Putamen (tissue), 1 donor: Measurements from ENCODE around the gene SUPT3H.
A peak's percentile ranks its signal among the peaks of the same experiment; 100 is the strongest.

Experiments used
- DNase-seq: peaks from one replicate; pipeline ENCODE4 v3.0.0-alpha.2; 2016; ENCODE audit warnings: low spot score

Gene SUPT3H

DNA sequence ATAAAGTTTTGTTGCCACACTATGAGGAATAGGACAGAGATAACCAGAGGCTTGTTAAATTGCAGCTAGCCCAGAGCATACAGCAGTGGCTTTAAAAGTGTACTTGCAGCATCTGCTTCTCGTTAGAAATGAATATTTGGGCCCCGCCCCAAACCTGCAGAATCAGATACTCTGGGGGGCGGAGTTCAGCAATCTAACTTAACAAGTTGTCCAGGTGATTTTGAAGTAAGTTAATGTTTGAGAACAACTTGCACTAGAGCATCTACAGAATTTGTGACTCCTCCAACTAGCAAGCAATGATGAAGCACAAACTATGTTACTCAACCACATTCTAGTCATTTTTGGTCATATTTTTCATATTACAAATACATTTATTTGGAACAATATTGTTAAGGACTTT lies 10.6 kb upstream of the SUPT3H start:
- DNase-seq: no peak

DNA sequence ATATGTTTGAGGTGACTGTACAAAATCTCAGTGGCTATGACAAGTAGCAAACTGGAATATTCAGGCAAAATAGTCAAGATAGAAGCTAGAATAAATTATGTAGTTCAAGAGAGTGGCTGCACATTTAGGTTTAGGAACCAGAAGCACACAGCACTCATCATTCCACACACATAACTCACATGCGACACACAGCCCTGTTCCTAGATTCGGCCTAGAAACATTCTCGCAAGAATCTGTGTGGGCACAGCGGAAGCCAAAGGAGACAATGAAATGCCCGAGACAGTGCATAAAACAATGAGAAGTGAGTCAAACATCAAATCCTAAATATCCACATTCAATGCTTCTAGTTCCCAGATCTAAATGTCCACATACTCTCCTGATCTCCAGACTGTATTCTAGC lies 9.5 kb upstream of the SUPT3H start:
- no peak for DNase-seq

DNA sequence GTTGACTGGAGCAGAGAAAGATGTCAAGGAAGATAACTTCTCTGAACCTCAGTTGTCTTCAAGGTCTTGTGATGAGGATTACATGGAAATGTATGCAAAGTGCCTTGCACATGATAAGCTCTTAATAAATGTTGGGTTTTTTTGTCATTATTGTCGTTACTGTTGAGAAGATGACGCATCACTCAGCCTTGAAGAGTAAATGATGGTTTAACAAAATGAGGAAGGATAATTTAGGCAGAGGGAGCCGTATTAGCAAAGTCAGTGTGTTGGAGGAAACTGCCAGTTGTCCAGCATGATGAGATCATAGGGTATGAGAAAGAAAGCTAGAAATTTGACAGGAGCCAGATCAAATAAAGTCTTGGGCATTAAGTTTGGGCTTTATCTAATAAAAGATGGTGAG lies 8.8 kb upstream of the SUPT3H start:
- no peak for DNase-seq

DNA sequence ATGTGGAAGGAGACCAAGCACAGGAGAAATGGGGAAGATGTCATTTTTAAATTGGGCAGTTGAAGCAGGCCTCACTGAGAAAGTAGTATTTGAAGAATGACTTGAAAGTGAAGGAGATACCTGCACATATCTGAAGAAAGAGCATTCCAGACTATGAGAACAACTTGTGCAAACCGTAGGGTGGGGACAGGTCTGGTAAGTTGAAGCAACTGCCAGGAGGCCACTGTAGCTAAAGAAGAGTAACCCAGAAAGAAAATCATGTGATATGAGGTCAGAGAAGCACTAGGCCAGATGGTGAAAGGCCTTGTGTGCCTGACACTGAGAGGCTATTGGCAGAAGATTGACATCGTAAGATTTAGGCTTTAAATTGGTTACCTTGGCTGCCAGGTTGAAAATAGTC lies 4.7 kb upstream of the SUPT3H start:
- DNase-seq: no peak

DNA sequence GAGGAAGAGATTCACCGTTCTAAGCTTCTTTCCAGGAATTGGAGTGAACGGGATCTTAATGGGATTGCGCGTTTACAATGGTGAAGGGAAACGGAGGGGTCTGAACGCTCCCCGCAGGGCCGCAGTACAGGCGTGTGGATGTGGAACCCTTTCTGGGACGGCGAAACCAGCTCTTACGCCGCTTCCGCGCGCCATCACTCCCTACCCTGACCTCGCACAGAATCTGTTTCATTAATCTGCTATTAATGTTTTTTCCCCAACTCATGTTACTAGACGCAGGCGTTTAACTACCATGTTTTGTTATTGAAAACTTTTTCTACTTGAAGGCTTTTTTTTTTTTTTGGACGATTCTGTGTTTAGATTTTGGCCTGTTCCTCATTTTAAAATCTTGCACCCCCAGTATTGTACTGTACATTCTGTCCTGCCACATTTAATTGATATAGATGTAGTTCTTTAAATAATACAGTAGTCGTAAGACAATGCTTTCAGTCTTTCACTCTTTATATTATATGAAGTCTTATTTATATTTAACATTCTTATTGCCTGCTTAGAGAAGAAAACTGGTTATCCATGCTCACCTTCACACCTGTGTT lies 696 bp upstream of the SUPT3H start:
- DNase-seq: no peak

DNA sequence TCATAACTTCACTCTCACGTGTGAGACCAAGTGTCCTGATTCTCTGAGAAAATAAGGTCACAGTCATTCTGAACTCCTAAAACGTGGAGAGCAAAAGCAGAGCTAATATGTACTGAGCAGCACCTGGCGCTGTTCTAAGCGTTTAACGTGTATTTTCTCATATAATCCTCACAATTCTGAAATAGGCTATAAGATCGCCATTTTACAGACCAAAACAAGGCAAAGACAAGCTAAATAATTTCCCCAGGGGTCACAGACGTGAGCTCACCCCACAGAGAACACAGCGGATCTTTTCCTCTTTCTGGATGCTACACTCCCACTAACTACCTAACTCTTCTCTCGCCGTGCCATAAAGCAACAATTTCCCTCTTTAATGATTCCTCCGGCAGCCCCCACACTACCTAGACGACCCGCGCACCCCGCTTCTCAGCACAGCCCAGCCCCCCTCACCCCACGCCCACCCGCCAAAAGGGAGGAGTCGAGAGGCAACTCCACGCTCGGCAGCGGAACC lies 636 bp downstream of the SUPT3H start:
- DNase-seq: peak; percentile 79

DNA sequence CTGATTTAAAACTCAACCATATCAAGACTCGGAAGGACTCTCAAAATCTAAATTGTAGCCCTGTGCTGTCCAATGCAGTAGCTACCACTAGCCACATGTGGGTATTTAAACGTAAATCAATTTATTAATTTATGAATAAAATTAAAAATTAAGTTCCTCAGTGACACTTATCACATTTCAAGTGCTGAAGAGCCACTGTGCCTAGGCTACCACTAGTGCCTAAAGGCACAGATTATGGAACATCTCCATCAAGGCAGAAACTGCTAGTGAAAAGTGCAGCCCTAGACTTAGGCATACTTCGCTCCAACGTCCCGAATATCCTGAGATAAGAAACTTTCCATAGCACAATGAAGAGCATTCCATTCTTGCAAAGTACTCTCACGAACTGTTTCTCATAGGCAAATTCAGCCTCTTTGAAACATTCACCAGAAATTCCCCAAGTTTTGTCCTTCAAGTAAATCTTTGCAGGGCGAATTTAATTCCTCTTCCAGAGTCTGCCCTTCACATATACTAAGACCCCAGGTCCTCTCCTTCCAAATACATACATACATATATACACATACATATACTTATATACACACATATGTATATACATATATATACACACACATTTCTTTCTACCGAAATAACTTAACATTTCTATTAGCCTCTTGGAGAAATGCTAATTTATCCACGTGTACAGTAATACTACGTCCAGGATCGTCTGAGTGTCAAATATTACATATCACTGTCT lies 1.3 kb downstream of the SUPT3H start:
- no peak for DNase-seq

DNA sequence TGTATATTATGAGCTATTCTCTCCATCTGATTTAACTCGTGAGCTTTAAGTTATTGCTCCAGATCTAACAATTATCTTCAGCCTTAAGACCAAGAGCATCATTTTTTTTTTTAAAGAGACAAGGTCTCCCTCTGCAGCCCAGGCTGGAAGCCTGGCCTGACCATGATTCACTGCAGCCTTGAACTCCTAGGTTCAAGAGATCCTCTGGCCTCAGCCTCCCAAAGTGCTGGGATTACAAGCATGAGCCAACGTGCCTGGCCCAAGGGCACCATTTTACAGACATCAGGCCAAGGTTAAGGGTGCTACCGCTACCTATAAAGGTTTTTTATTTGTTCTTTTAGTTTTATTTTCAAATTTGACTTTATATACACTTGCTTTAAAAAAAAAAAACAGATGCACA lies 2.3 kb downstream of the SUPT3H start:
- DNase-seq: no peak

DNA sequence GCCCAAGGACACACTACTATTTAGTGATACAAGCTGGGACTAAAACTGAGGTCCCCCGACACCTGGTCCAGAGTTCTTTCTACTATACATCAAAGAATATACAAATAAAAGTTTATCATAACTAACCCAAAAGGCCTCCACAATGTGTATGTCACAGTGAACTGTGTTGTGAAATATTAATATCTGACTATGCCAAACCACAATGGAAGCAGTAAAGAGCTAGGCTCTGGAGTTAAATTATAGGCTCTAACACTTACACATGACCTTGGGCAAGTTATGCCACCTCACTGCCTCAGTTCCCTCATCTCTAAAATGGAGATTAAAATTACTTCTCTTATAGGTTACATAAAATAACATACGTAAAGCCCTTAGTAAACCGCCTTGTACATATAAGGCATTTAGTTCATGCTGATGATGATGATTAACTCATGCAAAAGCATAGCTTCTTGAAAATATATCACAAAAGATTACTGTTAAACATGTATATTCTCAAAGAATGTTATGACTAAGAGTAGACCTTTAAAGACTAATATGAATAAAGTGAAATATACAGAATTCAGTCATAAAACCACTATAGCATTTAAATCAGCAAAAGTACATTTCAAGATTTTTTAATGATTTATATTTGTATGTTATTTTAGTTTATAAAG lies 5.7 kb downstream of the SUPT3H start:
- no peak for DNase-seq

DNA sequence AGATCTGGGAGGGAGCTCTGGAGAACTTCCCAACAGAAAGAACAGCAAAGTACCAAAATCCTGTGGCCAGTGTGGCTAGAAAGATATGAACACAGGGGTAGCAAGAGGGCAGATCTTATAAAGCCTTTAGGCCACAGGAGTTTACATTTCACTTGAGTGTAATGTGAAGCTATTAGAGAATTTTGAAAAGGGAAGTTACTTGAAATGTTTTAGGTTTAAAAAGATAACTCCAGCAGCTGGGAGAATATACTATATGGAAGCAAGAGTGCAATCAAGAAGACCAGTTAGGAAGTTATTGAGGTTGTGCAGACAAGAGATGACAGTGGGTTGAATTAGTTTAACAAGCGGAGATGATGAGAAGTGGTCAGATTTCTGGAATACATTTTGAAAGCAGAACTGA lies 7.9 kb downstream of the SUPT3H start:
- DNase-seq: no peak

DNA sequence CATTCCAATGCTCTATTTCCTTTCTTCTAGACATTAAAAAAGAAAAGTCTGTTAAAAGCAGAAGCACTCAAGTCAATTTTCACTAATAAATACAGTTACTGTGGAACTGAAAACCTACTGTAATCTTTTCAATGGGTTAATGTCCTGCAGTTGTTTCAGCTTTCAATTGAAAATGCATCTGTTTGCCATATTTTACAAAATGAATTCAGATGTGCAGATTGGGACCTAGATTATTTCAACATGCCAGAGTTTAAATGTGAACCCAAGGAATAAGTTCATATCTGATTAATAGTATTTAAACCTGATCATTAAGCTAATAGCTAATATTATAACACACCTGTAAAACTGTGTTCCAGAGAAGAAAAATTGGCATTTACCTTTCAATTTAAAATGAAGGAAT lies 9.7 kb downstream of the SUPT3H start:
- DNase-seq: no peak

DNA sequence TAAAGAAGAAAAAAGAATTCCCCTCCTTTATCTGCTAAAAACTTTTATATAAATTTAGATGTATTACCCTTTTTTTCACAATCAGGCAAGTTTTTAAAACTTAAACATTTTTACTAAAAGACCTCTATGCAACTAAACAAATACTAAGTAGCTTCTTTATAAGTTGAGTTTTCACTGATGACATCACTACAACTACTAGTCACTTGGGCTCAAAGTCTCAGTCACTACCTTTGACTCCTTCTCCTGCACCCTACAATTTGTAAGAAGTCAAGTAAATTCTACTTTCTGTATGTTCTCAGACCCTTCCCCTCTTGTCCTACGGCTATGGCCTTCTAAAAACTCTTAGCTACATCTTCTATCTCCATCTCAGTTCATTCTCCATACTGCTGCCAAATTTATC lies 11.2 kb downstream of the SUPT3H start:
- DNase-seq: no peak

DNA sequence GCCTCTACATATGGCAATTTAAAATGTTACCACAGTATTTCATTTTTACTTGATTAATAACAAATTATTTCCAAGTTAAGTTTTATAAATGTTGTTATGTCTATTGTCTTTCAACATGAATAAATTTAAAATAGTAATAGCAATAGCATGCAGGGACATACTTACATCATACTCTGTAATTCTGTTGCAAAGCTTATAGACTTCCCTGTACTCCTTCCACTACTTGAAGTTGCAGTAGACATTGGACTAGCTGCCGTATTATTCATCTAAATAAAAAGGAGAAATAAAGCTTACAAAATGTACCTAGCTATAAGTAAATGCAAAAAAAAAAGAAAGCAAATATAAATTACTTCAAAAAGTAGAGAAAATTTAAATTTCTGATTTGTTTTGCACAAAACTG lies 12.7 kb downstream of the SUPT3H start:
- DNase-seq: no peak

DNA sequence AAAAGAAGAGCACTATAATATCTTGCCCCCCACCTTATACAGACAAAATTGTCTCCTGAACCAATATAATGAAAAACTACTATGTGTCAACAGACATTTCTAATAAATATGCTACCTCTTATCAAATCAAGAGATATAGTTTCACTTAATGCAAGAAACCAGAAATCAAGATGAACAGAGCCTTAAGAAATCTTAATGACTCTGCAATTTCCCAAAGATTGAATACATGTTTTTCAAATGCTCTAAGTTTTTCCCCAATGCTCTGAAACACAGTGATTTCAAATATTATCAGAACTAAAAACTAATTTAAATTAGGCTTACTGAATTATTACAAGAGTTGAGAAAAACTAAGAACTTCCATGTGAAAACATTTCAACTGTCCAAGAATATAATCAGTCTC lies 13.3 kb downstream of the SUPT3H start:
- no peak for DNase-seq

DNA sequence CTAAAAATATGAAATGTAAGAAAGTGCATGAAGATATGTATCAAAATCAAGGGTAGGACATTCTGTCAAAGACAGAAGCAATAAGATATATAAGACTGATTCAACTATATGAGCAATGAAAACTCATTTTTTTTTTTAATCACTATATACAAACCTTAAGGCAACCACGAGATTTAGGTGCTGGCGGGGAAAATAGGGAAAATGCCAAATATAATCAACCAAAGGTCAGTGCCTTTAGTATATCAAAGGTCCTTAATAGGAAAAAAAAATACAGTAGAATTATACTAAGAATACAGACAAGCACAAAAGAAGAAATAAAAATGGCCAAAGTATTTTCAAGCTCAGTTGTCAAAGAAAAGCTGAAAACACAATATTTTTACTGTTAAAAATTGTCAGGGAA lies 24.1 kb downstream of the SUPT3H start:
- DNase-seq: no peak

DNA sequence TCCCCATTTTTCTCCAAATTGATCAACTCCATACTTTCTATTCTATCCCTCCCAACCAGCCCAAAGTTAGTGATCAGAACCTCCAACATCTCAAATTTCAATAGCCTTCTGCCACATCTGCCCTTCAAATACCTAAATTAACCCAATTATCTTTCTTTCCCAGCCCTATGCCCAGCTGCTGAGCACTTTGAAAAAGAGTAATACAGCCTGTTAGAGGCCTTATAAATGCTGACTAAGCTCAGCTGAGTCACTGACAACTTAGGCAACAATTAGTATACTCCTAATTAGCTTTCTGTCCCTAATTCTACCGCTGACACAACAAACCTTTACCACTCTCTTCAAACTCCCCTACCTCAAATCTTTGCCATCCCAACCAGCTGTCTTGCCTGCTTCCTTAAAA lies 26.1 kb downstream of the SUPT3H start:
- no peak for DNase-seq

DNA sequence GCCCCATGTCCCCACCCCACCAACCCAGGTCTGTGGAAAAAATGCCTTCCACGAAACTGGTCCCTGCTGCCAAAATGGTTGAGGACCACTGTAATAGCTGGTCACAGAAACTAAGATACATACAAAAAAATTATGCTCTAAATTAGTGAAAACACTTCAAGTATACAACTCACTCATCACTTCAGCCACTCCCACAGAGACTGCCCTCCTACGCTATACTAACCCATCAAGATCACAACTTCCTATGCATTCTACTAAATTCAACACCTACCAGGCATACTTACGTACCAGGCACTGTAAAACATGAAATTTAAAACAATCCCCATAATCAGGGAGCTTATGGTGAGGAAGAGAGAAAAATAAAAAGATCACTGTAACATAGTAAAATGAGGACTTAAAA lies 26.7 kb downstream of the SUPT3H start:
- no peak for DNase-seq

DNA sequence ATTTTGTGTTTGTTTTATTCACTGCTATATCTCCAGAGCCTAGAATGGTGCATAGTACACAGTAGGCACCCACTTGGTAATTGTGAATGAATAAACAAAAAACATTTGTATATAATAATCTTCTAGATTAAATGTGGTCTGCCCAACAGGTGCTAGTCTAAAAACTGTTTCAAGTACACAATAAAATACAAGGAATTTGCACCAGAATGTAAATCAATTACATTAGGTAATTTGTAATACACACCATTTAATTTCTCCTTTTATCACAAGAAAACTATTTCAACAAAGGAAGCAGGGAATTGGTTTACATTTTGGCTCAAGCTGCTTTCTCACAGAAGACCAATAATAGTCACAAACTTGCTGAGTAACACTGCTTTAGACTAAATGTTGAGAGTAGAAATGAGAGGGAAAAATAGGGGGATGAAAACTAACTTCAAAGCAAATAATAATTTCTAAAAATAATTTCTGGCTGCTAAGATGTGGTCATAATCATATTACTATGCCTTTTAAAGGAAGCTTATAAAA lies 27.5 kb downstream of the SUPT3H start:
- no peak for DNase-seq

DNA sequence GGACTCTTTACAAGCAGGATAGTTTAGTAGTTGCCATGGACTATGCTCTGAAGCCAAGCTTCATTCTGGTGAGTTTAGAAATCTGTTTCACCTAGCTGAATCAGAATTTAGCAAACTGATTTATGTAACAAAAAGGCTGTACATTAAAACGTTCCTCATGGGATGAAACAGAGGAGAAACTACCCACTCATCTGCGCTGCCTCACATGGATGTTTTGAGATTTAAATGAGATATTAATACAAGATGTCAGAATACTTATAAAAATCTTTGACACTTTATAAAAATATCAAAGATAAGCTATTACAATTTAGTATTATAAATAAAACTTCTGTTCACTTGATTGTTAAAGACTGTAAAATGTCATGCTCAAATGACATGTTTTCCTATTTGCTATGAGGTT lies 32.8 kb downstream of the SUPT3H start:
- DNase-seq: no peak

DNA sequence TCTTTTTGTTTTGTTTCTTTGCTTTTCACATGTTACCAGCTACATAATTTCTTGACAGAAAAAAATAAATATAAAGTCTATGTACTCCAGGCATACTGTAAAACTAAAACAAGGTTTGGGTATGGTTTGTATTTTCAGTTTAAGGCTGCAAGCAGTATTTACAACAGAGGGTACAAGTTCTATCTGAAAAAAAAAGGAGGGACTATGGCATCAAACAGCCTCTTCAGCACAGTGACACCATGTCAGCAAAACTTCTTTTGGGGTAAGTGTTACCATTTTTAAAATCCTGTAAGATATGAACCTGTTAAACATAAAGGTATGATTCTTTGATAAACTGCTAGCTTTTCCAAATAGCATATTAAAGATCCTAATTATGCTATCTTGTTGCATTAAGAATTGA lies 49.2 kb downstream of the SUPT3H start:
- no peak for DNase-seq

DNA sequence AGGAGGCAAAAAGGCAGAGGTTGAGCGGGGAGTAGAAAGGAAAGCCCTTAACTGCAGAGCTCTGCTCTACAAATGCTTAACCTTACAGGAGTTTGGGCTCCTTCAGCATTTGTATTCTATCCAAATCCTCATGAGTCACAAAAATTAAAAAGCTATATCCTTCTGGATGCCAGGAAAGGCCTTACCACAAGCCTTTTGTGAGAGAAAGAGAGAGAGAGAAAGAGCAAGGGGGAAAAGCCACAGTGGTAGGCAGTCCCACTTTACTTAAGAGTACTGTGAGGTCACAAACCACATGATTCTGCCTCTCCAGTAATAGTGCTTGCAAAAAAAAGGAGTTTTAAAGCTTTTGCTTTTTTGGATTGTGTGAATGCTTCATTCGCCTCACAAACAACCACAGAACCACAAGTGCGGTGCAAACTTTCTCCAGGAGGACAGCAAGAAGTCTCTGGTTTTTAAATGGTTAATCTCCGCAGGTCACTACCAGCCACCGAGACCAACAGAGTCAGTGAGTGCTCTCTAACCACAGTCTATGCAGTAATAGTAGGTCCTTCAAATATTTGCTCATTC lies 49.7 kb downstream of the SUPT3H start, which contains the start of gene RUNX2:
RUNX2 (plus strand) TSS at position 375 of the 567 bp plus-strand sequence. CDS start 397 bp downstream, outside the sequence.
- no peak for DNase-seq

DNA sequence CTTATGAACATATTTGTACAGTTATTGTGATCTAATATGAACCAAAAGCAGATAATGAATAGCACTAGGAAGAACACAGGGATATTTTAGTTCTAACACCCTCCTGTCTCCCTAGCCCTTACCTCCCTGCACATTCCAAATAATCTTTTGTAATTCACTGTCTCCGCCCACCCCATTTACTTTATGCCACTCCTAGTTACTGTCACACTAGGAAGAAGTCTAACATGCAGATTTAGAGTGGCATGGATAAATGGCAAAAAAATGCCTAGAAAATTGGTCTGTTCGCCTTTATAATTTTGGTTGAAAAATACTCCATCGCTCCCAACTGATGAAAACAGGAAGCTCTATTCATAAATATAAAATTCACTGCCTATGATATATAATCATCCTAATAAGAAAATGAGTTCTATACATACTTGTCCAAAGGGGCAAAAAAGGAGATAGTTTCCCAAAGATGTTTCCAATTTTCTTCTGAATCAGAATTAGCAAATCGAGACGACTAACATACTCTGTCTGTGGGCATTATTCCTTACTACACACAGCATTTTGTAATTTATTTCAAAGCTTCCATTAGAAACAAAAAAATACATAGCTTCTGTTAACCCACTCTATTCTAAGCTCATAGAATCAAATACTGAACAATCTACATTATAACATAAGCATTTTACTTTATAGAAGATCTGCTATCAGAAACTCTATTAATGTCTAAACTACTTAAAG lies 50.9 kb downstream of the SUPT3H start:
- no peak for DNase-seq
